Keratinocyte (primary cell): Measurements from ENCODE around the gene NFYA. TPM values are rescaled to one million over a fixed set of nuclear protein-coding genes. Genes with fewer than 3 reads are reported as not detected.
A peak's percentile ranks its signal among the peaks of the same experiment; 100 is the strongest.

Source experiments
- DNase-seq: peaks from one replicate; pipeline ENCODE4 v3.0.0-alpha.2; 2011; ENCODE audit warnings: low read depth, missing footprints, low spot score
- FAIRE-seq: peaks from 2 replicates; lab custom pipeline; 2011; peaks lifted over from hg19 to GRCh38; lab: Jason Lieb, UNC
- H2AFZ ChIP-seq: 2 replicates; pipeline ENCODE4 v1.6.0; 2012; ENCODE audit warnings: low read length, control low read depth, inconsistent platforms; ENCODE audit not compliant: control insufficient read depth
- H3K27ac ChIP-seq: 2 replicates; pipeline ENCODE4 v1.5.1; 2011; ENCODE audit warnings: low read length; ENCODE audit not compliant: control insufficient read depth, insufficient read depth
- H3K27me3 ChIP-seq: 3 replicates; pipeline ENCODE4 v1.6.0; 2011; ENCODE audit warnings: low read length; ENCODE audit not compliant: control insufficient read depth, insufficient read depth; ENCODE audit errors: extremely low read depth
- H3K36me3 ChIP-seq, 2 experiments: 2 replicates in 1 of 2; 3 replicates in 1 of 2; pipeline ENCODE4 v1.5.1; 2011; ENCODE audit warnings: low read length in 2 of 2, mild to moderate bottlenecking in 1 of 2; ENCODE audit not compliant: control insufficient read depth in 2 of 2, insufficient read depth in 2 of 2; ENCODE audit errors: extremely low read depth in 1 of 2
- H3K4me1 ChIP-seq: 3 replicates; pipeline ENCODE4 v1.5.1; 2011; ENCODE audit warnings: low read length; ENCODE audit not compliant: control insufficient read depth, insufficient read depth; ENCODE audit errors: extremely low read depth
- H3K4me2 ChIP-seq: 3 replicates; pipeline ENCODE4 v1.6.0; 2011; ENCODE audit warnings: low read depth, low read length; ENCODE audit not compliant: control insufficient read depth, insufficient read depth; ENCODE audit errors: extremely low read depth
- H3K4me3 ChIP-seq, 3 experiments: fragments of 200-600 bp in 1 of 3; sonication (generic) in 1 of 3; 2 replicates in 2 of 3; 3 replicates in 1 of 3; pipeline ENCODE4 v1.5.1; 2011 to 2016; ENCODE audit warnings: low read length in 3 of 3, mild to moderate bottlenecking in 3 of 3, control low read depth in 2 of 3, inconsistent platforms in 1 of 3, low read depth in 1 of 3, mixed read lengths in 1 of 3, mixed run types in 1 of 3, moderate library complexity in 1 of 3; ENCODE audit not compliant: control insufficient read depth in 2 of 3, insufficient read depth in 2 of 3; ENCODE audit errors: extremely low read depth in 1 of 3
- H3K79me2 ChIP-seq: 2 replicates; pipeline ENCODE4 v1.6.0; 2012; ENCODE audit warnings: low read length; ENCODE audit not compliant: control insufficient read depth, insufficient read depth
- H3K9ac ChIP-seq: 3 replicates; pipeline ENCODE4 v1.6.0; 2011; ENCODE audit warnings: low read length; ENCODE audit not compliant: control insufficient read depth, insufficient read depth; ENCODE audit errors: extremely low read depth
- H3K9me1 ChIP-seq: 3 replicates; pipeline ENCODE4 v1.6.0; 2011; ENCODE audit warnings: low read length; ENCODE audit not compliant: control insufficient read depth, insufficient read depth; ENCODE audit errors: extremely low read depth
- H3K9me3 ChIP-seq: 2 replicates; pipeline ENCODE4 v1.5.1; 2012; ENCODE audit warnings: low read depth, low read length; ENCODE audit not compliant: control insufficient read depth
- H4K20me1 ChIP-seq: 3 replicates; pipeline ENCODE4 v1.6.0; 2011; ENCODE audit warnings: low read length; ENCODE audit not compliant: control insufficient read depth, insufficient read depth; ENCODE audit errors: extremely low read depth
- CTCF ChIP-seq, 3 experiments: IDR thresholded peaks in 1 of 3; conservative IDR thresholded peaks in 1 of 3; optimal IDR thresholded peaks in 1 of 3; 2 replicates in 2 of 3; 3 replicates in 1 of 3; pipeline versions ENCODE3 to v1.5.1; 2011; ENCODE audit warnings: low read length in 3 of 3, mild to moderate bottlenecking in 3 of 3, moderate library complexity in 2 of 3, control low read depth in 1 of 3, inconsistent platforms in 1 of 3; ENCODE audit not compliant: insufficient read depth in 2 of 3; ENCODE audit errors: extremely low read depth in 1 of 3
- EZH2 ChIP-seq: IDR thresholded peaks from one replicate; pipeline ENCODE4 v1.6.1; 2012; ENCODE audit warnings: inconsistent platforms, mild to moderate bottlenecking, low read length, moderate library complexity
- dilution Hi-C: fragments of 300-500 bp; cut with MboI; formaldehyde crosslinking; loops from one replicate; pipeline ENCODE4 v1.7.0; 2020; ENCODE audit warnings: low sequenced_read_pairs; ENCODE audit not compliant: extremely low pct_ligation_motif_present
- polyA plus RNA-seq, 5 experiments: library from polyadenylated mRNA; depleted of rRNA in 3 of 5; stranded (reverse) in 3 of 5; stranded (forward) in 1 of 5; unstranded in 1 of 5; fragments of >200 nt; gene quantifications; 1 replicate in 1 of 5; 2 replicates in 3 of 5; 3 replicates in 1 of 5; pipeline versions ENCODE4 v1.2.1 to v1.2.3, GENCODE V29; 2011 to 2012; ENCODE audit warnings: missing spikeins in 2 of 5, low read depth in 1 of 5, low replicate concordance in 1 of 5

The NFYA gene
- polyA plus RNA-seq, 1 donor (not counting 4 experiments of a cell fraction or from before 2014, with no cell fraction given), result 17.1 TPM

- H3K9ac ChIP-seq, result no peak within 1 kb of the TSS
- H3K4me1 ChIP-seq, result peaks cover 45% of the 10 kb centered on the region
- no peaks in the 10 kb centered on the region for H3K27me3 ChIP-seq
- H4K20me1 ChIP-seq, result no peaks in the 10 kb centered on the region
- no peaks in the 10 kb centered on the region for H3K79me2 ChIP-seq
- no peaks in the 10 kb centered on the region for H3K36me3 ChIP-seq
- no peak within 1 kb of the TSS for H3K4me3 ChIP-seq
- FAIRE-seq (peak; percentile 86), DNase-seq (no peak)
- dilution Hi-C loops, result no loop called here
- H3K4me2 ChIP-seq, result no peak within 1 kb of the TSS
- H3K9me1 ChIP-seq, result no peaks in the 10 kb centered on the region
- no peaks in the 10 kb centered on the region for H3K9me3 ChIP-seq
- peak within 1 kb of the TSS; percentile 53 for H2AFZ ChIP-seq
- peak; percentile 86 to 89 (median 88) for TF ChIP-seq CTCF (optimal IDR thresholded peaks at IDR 0.05 in 1 of 3, IDR thresholded peaks at IDR 0.05 in 1 of 3, conservative IDR thresholded peaks at IDR 0.05 in 1 of 3; ENCODE audit: extremely low read depth in 1 of 3, insufficient read depth in 2 of 3, low read length in 3 of 3)
- TF ChIP-seq EZH2, result no peak
- no peak within 1 kb of the TSS for H3K27ac ChIP-seq
Observed at GRCh38 chr6:41039060-41039998, 33.4 kb upstream of the NFYA start, which contains the start of gene UNC5CL. TSS of gene UNC5CL (minus strand) at chr6:41039221. CDS start at chr6:41035074, 4,147 bp downstream.

GRCh38 chr6:41040101-41040939 is 32.5 kb upstream of the NFYA start:
- H3K9me1 ChIP-seq, result no peaks in the 10 kb centered on the region
- H3K27ac ChIP-seq, result no peak overlapping the region
- dilution Hi-C loops, result no loop called here
- DNase-seq (no peak), FAIRE-seq (peak; percentile 89)
- no peak overlapping the region for H3K9ac ChIP-seq
- no peaks in the 10 kb centered on the region for H3K36me3 ChIP-seq
- H3K9me3 ChIP-seq, result no peaks in the 10 kb centered on the region
- H3K79me2 ChIP-seq, result no peaks in the 10 kb centered on the region
- peaks cover 45% of the 10 kb centered on the region for H3K4me1 ChIP-seq
- H4K20me1 ChIP-seq, result no peaks in the 10 kb centered on the region
- TF ChIP-seq EZH2 (no peak), CTCF (optimal IDR thresholded peaks at IDR 0.05 in 1 of 3, IDR thresholded peaks at IDR 0.05 in 1 of 3, conservative IDR thresholded peaks at IDR 0.05 in 1 of 3; ENCODE audit: extremely low read depth in 1 of 3, insufficient read depth in 2 of 3, low read length in 3 of 3) (no peak)
- peak overlapping the region; percentile 9 for H3K4me2 ChIP-seq
- no peak overlapping the region for H3K4me3 ChIP-seq
- no peaks in the 10 kb centered on the region for H3K27me3 ChIP-seq
- H2AFZ ChIP-seq, result no peak overlapping the region
